H9 (cell line): ENCODE results near the gene SEMA4D. TPM values are rescaled to one million over a fixed set of nuclear protein-coding genes. Genes with fewer than 3 reads are reported as not detected.

Experiments
- DNase-seq: peaks from one replicate; pipeline ENCODE4 v3.0.0-alpha.2; 2017
- H2AFZ ChIP-seq: one replicate; pipeline ENCODE4 v1.6.1; 2013; ENCODE audit warnings: mild to moderate bottlenecking, low read length, control low read depth, moderate library complexity
- H2AK5ac ChIP-seq: 2 replicates; pipeline ENCODE4 v1.6.1; 2013; ENCODE audit warnings: low read length, control low read depth, mixed read lengths; ENCODE audit not compliant: insufficient read length
- H2BK120ac ChIP-seq: one replicate; pipeline ENCODE4 v1.6.1; 2013; ENCODE audit warnings: low read depth, mild to moderate bottlenecking, low read length, control low read depth, inconsistent platforms; ENCODE audit not compliant: poor library complexity, severe bottlenecking
- H2BK12ac ChIP-seq: 2 replicates; pipeline ENCODE4 v1.6.1; 2013; ENCODE audit warnings: low read length, control low read depth, mixed read lengths, low read depth; ENCODE audit not compliant: insufficient read length
- H2BK15ac ChIP-seq: 2 replicates; pipeline ENCODE4 v1.6.1; 2013; ENCODE audit warnings: low read depth, low read length, control low read depth
- H2BK20ac ChIP-seq: one replicate; pipeline ENCODE4 v1.6.1; 2013; ENCODE audit warnings: low read depth, mild to moderate bottlenecking, low read length, control low read depth, inconsistent platforms; ENCODE audit not compliant: poor library complexity, severe bottlenecking
- H2BK5ac ChIP-seq: 2 replicates; pipeline ENCODE4 v1.6.1; 2013; ENCODE audit warnings: low read length, control low read depth, mixed read lengths; ENCODE audit not compliant: insufficient read length
- H3K14ac ChIP-seq: 2 replicates; pipeline ENCODE4 v1.6.1; 2013; ENCODE audit warnings: low read length, control low read depth; ENCODE audit not compliant: insufficient read depth
- H3K18ac ChIP-seq: 2 replicates; pipeline ENCODE4 v1.6.1; 2013; ENCODE audit warnings: low read depth, mild to moderate bottlenecking, mixed read lengths, low read length, control low read depth; ENCODE audit not compliant: insufficient read length
- H3K23ac ChIP-seq: 2 replicates; pipeline ENCODE4 v1.6.1; 2013; ENCODE audit warnings: low read length, control low read depth, mixed read lengths, low read depth; ENCODE audit not compliant: insufficient read length
- H3K23me2 ChIP-seq: 2 replicates; pipeline ENCODE4 v1.6.1; 2013; ENCODE audit warnings: low read depth, mild to moderate bottlenecking, mixed read lengths, low read length, control low read depth; ENCODE audit not compliant: insufficient read length, poor library complexity, severe bottlenecking
- H3K27ac ChIP-seq: 2 replicates; pipeline ENCODE4 v1.5.1; 2013; ENCODE audit warnings: low read length, control low read depth, mixed read lengths, low read depth; ENCODE audit not compliant: insufficient read length
- H3K27me3 ChIP-seq: 2 replicates; pipeline ENCODE4 v1.6.1; 2013; ENCODE audit warnings: low read length, control low read depth, inconsistent platforms; ENCODE audit not compliant: insufficient read depth
- H3K4ac ChIP-seq: 2 replicates; pipeline ENCODE4 v1.6.1; 2013; ENCODE audit warnings: low read depth, mild to moderate bottlenecking, control low read depth, inconsistent platforms, low read length, moderate library complexity
- H3K4me1 ChIP-seq: 2 replicates; pipeline ENCODE4 v1.6.1; 2013; ENCODE audit warnings: low read length, control low read depth, inconsistent platforms; ENCODE audit not compliant: insufficient read depth
- H3K4me2 ChIP-seq: 2 replicates; pipeline ENCODE4 v1.6.1; 2013; ENCODE audit warnings: low read length, control low read depth, mixed read lengths; ENCODE audit not compliant: insufficient read length, insufficient read depth
- H3K56ac ChIP-seq: 2 replicates; pipeline ENCODE4 v1.6.1; 2013; ENCODE audit warnings: low read depth, mild to moderate bottlenecking, mixed read lengths, low read length, control low read depth; ENCODE audit not compliant: insufficient read length
- H3K79me1 ChIP-seq: 2 replicates; pipeline ENCODE4 v1.6.1; 2013; ENCODE audit warnings: low read depth, mild to moderate bottlenecking, moderate library complexity, low read length, control low read depth, inconsistent platforms; ENCODE audit not compliant: insufficient read depth, poor library complexity, severe bottlenecking
- H3K79me2 ChIP-seq: 2 replicates; pipeline ENCODE4 v1.6.1; 2013; ENCODE audit warnings: low read length, control low read depth, inconsistent platforms; ENCODE audit not compliant: insufficient read depth
- H3K9ac ChIP-seq: 2 replicates; pipeline ENCODE4 v1.6.1; 2013; ENCODE audit warnings: low read length, control low read depth, mixed read lengths; ENCODE audit not compliant: insufficient read length; ENCODE audit errors: extremely low read depth
- H3K9me3 ChIP-seq: one replicate; pipeline ENCODE4 v1.6.1; 2013; ENCODE audit warnings: low read depth, low read length, inconsistent platforms; ENCODE audit not compliant: control insufficient read depth
- H3T11ph ChIP-seq: one replicate; pipeline ENCODE4 v1.6.1; 2013; ENCODE audit warnings: mild to moderate bottlenecking, low read length, control low read depth, inconsistent platforms
- H4K20me1 ChIP-seq: one replicate; pipeline ENCODE4 v1.6.1; 2013; ENCODE audit not compliant: control insufficient read depth, insufficient read length, insufficient read depth
- H4K5ac ChIP-seq: 2 replicates; pipeline ENCODE4 v1.6.1; 2013; ENCODE audit warnings: low read depth, mild to moderate bottlenecking, mixed read lengths, low read length, control low read depth; ENCODE audit not compliant: insufficient read length
- H4K8ac ChIP-seq: replicated peaks from 2 replicates; pipeline ENCODE4 v1.6.1; 2013; ENCODE audit warnings: low read length, control low read depth, mixed read lengths, low read depth; ENCODE audit not compliant: insufficient read length
- H4K91ac ChIP-seq: 2 replicates; pipeline ENCODE4 v1.6.1; 2013; ENCODE audit warnings: low read depth, mild to moderate bottlenecking, moderate library complexity, mixed read lengths, low read length, control low read depth; ENCODE audit not compliant: insufficient read length
- H3K27ac Mint-ChIP-seq, 3 experiments: 2 replicates in 2 of 3; 3 replicates in 1 of 3; pipeline ENCODE4 v1.8.0; 2020 to 2021; ENCODE audit warnings: mixed read lengths in 3 of 3, mild to moderate bottlenecking in 1 of 3, moderate library complexity in 1 of 3
- H3K27me3 Mint-ChIP-seq: 2 replicates; pipeline ENCODE4 v1.8.0; 2021; ENCODE audit warnings: low read depth, mild to moderate bottlenecking, moderate library complexity, mixed read lengths
- H3K36me3 Mint-ChIP-seq, 3 experiments: 2 replicates in 2 of 3; 3 replicates in 1 of 3; pipeline ENCODE4 v1.8.0; 2020 to 2021; ENCODE audit warnings: low read depth in 3 of 3, mixed read lengths in 3 of 3; ENCODE audit not compliant: insufficient read depth in 1 of 3
- H3K4me1 Mint-ChIP-seq, 2 experiments: 2 replicates each; pipeline ENCODE4 v1.8.0; 2020; ENCODE audit warnings: mixed read lengths in 2 of 2
- H3K4me3 Mint-ChIP-seq, 2 experiments: 2 replicates in 1 of 2; 3 replicates in 1 of 2; pipeline ENCODE4 v1.8.0; 2020 to 2021; ENCODE audit warnings: mild to moderate bottlenecking in 2 of 2, mixed read lengths in 2 of 2, moderate library complexity in 1 of 2
- H3K9me3 Mint-ChIP-seq, 2 experiments: 2 replicates in 1 of 2; 3 replicates in 1 of 2; pipeline ENCODE4 v1.8.0; 2020; ENCODE audit warnings: mild to moderate bottlenecking in 2 of 2, mixed read lengths in 2 of 2, moderate library complexity in 1 of 2
- WGBS: extraction: QIAGEN DNeasy Blood & Tissue Kit; methylation state at CpG from one replicate; pipeline ENCODE4 v1.1.7; 2013; ENCODE audit warnings: missing lambda C conversion rate, low lambda C conversion rate, mixed read lengths; ENCODE audit not compliant: insufficient read length; ENCODE audit errors: extremely low coverage; 5-methylcytosine and 5-hydroxymethylcytosine counted together
- total RNA-seq: library from RNA; stranded (reverse); gene quantifications from 2 replicates; pipeline ENCODE4 v1.2.1, GENCODE V29; 2021
- TF ChIP-seq, protein P1 (sequence below): fragments of 200-600 bp; sonication (generic); conservative IDR thresholded peaks from 3 replicates; pipeline ENCODE4 v1.8.0; 2021; ENCODE audit warnings: antibody characterized with exemption, mild to moderate bottlenecking

SEMA4D gene
- total RNA-seq, 1 experiment from 2014 or later = 47.2 TPM

DNA sequence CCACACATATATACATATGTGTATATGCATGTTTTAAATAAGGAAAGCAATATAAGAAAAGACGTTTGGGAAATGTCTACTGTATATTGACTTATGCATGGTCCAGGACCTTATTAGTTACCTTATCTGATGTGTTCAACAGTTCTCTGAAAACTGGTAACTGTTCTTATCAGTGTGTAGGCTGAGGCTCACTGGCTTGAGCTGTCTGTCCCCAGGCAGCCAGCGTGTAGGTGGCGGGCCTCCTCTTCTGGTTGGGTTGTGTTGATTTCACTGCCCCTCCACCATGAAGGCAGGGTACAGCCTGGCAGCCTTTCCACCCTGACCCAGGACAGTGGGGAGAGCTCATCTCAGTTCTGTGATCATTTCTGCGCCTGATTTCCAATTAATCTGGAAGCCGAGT, 38.7 kb upstream of the SEMA4D start:
- no peak overlapping the region for H3K9ac ChIP-seq
- H3K27me3 ChIP-seq = no peaks in the 10 kb centered on the region
- no peak for DNase-seq
- H2BK15ac ChIP-seq = no peak overlapping the region
- Mint-ChIP-seq H3K27me3 (peaks cover 3% of the 10 kb centered on the region; the same call in 1 of the 2 replicates), H3K4me1 (peaks cover 5% of the 10 kb centered on the region in 2 experiments), H3K27ac (no peak overlapping the region; a peak in 1 of 7 replicates), H3K4me3 (no peak overlapping the region), H3K9me3 (peaks cover 0 to 2% of the 10 kb centered on the region in 2 experiments; a peak in 1 of 5 replicates), H3K36me3 (0 out of 7 replicates have a peak, but pooled peaks cover 0 to under 1% (median 0%) of the 10 kb centered on the region in 3 experiments)
- no peak overlapping the region for H2AK5ac ChIP-seq
- H3K23ac ChIP-seq = no peak overlapping the region
- no peak overlapping the region for H2BK12ac ChIP-seq
- H4K91ac ChIP-seq = no peak overlapping the region
- no peak overlapping the region for H4K5ac ChIP-seq
- H4K20me1 ChIP-seq = no peaks in the 10 kb centered on the region
- H3K23me2 ChIP-seq = no peaks in the 10 kb centered on the region
- no peak overlapping the region for H3K27ac ChIP-seq
- no peak overlapping the region for H3K18ac ChIP-seq
- no peak overlapping the region for H3K4ac ChIP-seq
- no peak overlapping the region for H3K4me2 ChIP-seq
- no peaks in the 10 kb centered on the region for H3K9me3 ChIP-seq
- H2BK20ac ChIP-seq = no peak overlapping the region
- WGBS = no CpG with 5 or more reads among the region's 5 CpGs
- H4K8ac ChIP-seq = no peak overlapping the region
- no peak overlapping the region for H3K56ac ChIP-seq
- H2BK5ac ChIP-seq = no peak overlapping the region
- no peaks in the 10 kb centered on the region for H3K4me1 ChIP-seq
- H3K79me2 ChIP-seq = no peaks in the 10 kb centered on the region
- H3K14ac ChIP-seq = no peak overlapping the region; the same call in 1 of the 2 replicates
- no peak overlapping the region for H2BK120ac ChIP-seq
- no peak overlapping the region for H2AFZ ChIP-seq
- TF ChIP-seq, protein P1, sequence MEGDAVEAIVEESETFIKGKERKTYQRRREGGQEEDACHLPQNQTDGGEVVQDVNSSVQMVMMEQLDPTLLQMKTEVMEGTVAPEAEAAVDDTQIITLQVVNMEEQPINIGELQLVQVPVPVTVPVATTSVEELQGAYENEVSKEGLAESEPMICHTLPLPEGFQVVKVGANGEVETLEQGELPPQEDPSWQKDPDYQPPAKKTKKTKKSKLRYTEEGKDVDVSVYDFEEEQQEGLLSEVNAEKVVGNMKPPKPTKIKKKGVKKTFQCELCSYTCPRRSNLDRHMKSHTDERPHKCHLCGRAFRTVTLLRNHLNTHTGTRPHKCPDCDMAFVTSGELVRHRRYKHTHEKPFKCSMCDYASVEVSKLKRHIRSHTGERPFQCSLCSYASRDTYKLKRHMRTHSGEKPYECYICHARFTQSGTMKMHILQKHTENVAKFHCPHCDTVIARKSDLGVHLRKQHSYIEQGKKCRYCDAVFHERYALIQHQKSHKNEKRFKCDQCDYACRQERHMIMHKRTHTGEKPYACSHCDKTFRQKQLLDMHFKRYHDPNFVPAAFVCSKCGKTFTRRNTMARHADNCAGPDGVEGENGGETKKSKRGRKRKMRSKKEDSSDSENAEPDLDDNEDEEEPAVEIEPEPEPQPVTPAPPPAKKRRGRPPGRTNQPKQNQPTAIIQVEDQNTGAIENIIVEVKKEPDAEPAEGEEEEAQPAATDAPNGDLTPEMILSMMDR = no peak
- H3T11ph ChIP-seq = no peak overlapping the region
- no peaks in the 10 kb centered on the region for H3K79me1 ChIP-seq
